ENCODE results near the gene MTG2. TPM values are rescaled to one million over a fixed set of nuclear protein-coding genes. Genes with fewer than 3 reads are reported as not detected.

The MTG2 gene
- polyA plus RNA-seq, 2 donors: 19.4 to 25.4 TPM

DNA sequence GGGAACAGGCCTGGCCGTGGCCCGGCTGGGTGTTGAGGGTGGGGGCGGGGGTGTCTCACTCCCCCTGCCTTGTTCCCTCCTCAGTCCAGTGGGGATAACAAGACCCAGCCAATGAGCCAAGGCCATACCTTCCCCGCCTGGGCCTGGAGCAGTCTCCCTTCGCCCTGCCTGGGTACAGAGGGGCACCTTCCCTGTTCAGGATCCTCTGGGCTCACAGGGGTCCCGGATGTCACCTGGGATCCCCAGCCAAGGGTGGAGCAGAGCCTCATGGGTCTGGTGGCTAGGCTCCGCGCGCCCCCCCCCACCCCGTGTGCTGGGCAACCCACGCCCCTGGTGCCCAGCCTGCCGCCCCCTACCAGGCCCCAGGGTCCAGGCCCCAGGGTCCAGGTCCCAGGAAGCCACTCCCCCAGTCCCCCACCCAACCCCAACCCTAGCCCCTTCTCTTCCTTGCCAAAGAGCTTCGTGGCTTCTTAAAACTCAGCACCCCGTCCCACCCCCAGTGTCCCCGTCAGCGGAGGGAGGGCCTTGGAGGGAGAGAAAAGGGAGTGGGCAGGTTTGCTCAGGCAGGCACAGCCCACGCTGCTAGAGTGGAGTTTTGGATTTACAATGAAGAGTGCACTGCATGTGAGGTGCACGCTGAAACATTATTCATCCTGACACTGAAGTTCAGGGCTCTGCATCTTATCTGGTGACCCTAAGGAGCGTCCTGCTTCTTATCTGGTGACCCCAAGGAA is 25.4 kb downstream of the MTG2 start:
- Histone ChIP-seq H3K27me3 (ENCODE audit: control insufficient read depth in 1 of 2, insufficient read depth in 2 of 2, low read length in 2 of 2) (peaks cover 0 to 4% of the 10 kb centered on the region in 2 donors), H3K4me3 (ENCODE audit: low read depth in 1 of 2, low read length in 2 of 2) (no peak overlapping the region), H3K4me1 (ENCODE audit: control insufficient read depth in 2 of 2, insufficient read depth in 2 of 2, low read length in 1 of 2) (no peaks in the 10 kb centered on the region), H3K36me3 (ENCODE audit: control insufficient read depth in 2 of 2, insufficient read depth in 2 of 2, low read length in 1 of 2) (no peaks in the 10 kb centered on the region), H3K27ac (ENCODE audit: low read depth in 2 of 2, low read length in 1 of 2) (no peak overlapping the region), H3K9me3 (ENCODE audit: control insufficient read depth in 2 of 2, insufficient read depth in 1 of 2, low read depth in 1 of 2, low read length in 1 of 2) (peaks cover 0 to 2% of the 10 kb centered on the region in 2 donors)
- 54 to 64% methylated on average over 18 to 19 of the region's 19 CpGs for WGBS, 2 donors

GRCh38 chr20:62208795-62209755 is 26.2 kb downstream of the MTG2 start:
- Histone ChIP-seq H3K36me3 (ENCODE audit: control insufficient read depth in 2 of 2, insufficient read depth in 2 of 2, low read length in 1 of 2) (no peaks in the 10 kb centered on the region), H3K4me3 (ENCODE audit: low read depth in 1 of 2, low read length in 2 of 2) (no peak overlapping the region), H3K9me3 (ENCODE audit: control insufficient read depth in 2 of 2, insufficient read depth in 1 of 2, low read depth in 1 of 2, low read length in 1 of 2) (peaks cover 0 to 2% of the 10 kb centered on the region in 2 donors), H3K4me1 (ENCODE audit: control insufficient read depth in 2 of 2, insufficient read depth in 2 of 2, low read length in 1 of 2) (no peaks in the 10 kb centered on the region), H3K27me3 (ENCODE audit: control insufficient read depth in 1 of 2, insufficient read depth in 2 of 2, low read length in 2 of 2) (peaks cover 0 to 4% of the 10 kb centered on the region in 2 donors), H3K27ac (ENCODE audit: low read depth in 2 of 2, low read length in 1 of 2) (no peak overlapping the region)
- WGBS, 2 donors: 24 to 27% methylated on average over 27 of the region's 27 CpGs

- Histone ChIP-seq H3K36me3 (ENCODE audit: control insufficient read depth in 2 of 2, insufficient read depth in 2 of 2, low read length in 1 of 2) (no peaks in the 10 kb centered on the region), H3K27me3 (ENCODE audit: control insufficient read depth in 1 of 2, insufficient read depth in 2 of 2, low read length in 2 of 2) (peaks cover 2 to 4% of the 10 kb centered on the region in 2 donors), H3K4me1 (ENCODE audit: control insufficient read depth in 2 of 2, insufficient read depth in 2 of 2, low read length in 1 of 2) (no peaks in the 10 kb centered on the region), H3K27ac (ENCODE audit: low read depth in 2 of 2, low read length in 1 of 2) (no peak overlapping the region), H3K9me3 (ENCODE audit: control insufficient read depth in 2 of 2, insufficient read depth in 1 of 2, low read depth in 1 of 2, low read length in 1 of 2) (peaks cover 0 to 2% of the 10 kb centered on the region in 2 donors), H3K4me3 (ENCODE audit: low read depth in 1 of 2, low read length in 2 of 2) (no peak overlapping the region)
- WGBS, 2 donors: 52 to 60% methylated on average over 17 of the region's 17 CpGs
These were observed 27.1 kb downstream of the MTG2 start for GRCh38 chr20:62209850-62210495.

DNA sequence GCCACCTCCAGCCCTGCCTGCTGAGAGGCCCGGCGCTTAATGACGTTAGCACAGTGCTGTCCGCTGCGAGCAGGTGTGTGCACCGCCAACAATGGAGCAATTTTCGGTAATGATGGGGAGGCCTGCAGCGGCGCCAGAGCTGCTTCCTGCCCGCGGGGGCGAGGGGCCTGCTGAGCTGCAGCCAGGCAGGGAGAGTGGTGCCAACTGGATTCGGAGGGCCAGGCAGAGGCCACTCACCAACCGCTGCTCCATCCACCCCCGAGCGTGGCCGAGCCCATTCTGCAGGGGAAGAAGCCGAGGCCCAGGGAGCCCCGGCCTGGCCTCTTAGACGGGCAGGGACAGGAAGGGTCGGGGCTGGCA is 27.6 kb downstream of the MTG2 start:
- WGBS, 2 donors: 52 to 60% methylated on average over 21 of the region's 21 CpGs
- Histone ChIP-seq H3K27me3 (ENCODE audit: control insufficient read depth in 1 of 2, insufficient read depth in 2 of 2, low read length in 2 of 2) (peaks cover 2 to 4% of the 10 kb centered on the region in 2 donors), H3K36me3 (ENCODE audit: control insufficient read depth in 2 of 2, insufficient read depth in 2 of 2, low read length in 1 of 2) (no peaks in the 10 kb centered on the region), H3K4me3 (ENCODE audit: low read depth in 1 of 2, low read length in 2 of 2) (no peak overlapping the region), H3K4me1 (ENCODE audit: control insufficient read depth in 2 of 2, insufficient read depth in 2 of 2, low read length in 1 of 2) (no peaks in the 10 kb centered on the region), H3K27ac (ENCODE audit: low read depth in 2 of 2, low read length in 1 of 2) (no peak overlapping the region), H3K9me3 (ENCODE audit: control insufficient read depth in 2 of 2, insufficient read depth in 1 of 2, low read depth in 1 of 2, low read length in 1 of 2) (peaks cover 0 to 2% of the 10 kb centered on the region in 2 donors)

DNA sequence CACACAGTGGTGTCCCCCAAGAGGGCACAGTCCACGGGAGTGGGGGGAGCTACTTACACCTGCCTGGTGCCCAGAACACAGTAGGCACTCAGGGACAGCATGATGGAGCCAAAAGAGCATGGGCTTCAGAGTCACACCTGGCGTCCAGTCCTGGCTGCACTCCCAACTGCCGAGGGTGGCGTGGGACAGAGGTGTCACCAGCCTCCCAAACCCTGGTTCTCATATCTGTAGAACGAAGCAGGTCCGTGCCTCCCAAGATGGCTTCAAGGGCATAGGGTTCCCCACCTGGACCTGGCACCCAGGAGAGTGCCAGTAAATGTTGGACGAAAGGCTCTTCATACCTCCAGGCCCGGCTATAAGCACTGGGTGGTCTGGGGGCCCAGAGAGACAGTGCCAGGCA is 28.4 kb downstream of the MTG2 start:
- no peak overlapping the region for H3K4me3 ChIP-seq (ENCODE audit: low read depth in 1 of 2, low read length in 2 of 2)
- no peak overlapping the region for H3K27ac ChIP-seq (ENCODE audit: low read depth in 2 of 2, low read length in 1 of 2)
- H3K4me1 ChIP-seq (ENCODE audit: control insufficient read depth in 2 of 2, insufficient read depth in 2 of 2, low read length in 1 of 2): no peaks in the 10 kb centered on the region
- 76 to 77% methylated on average over 8 of the region's 8 CpGs for WGBS, 2 donors
- no peaks in the 10 kb centered on the region for H3K36me3 ChIP-seq (ENCODE audit: control insufficient read depth in 2 of 2, insufficient read depth in 2 of 2, low read length in 1 of 2)
- H3K9me3 ChIP-seq (ENCODE audit: control insufficient read depth in 2 of 2, insufficient read depth in 1 of 2, low read depth in 1 of 2, low read length in 1 of 2): peaks cover 0 to 2% of the 10 kb centered on the region in 2 donors
- peaks cover 4% of the 10 kb centered on the region in 2 donors for H3K27me3 ChIP-seq (ENCODE audit: control insufficient read depth in 1 of 2, insufficient read depth in 2 of 2, low read length in 2 of 2)

- Histone ChIP-seq H3K9me3 (ENCODE audit: control insufficient read depth in 2 of 2, insufficient read depth in 1 of 2, low read depth in 1 of 2, low read length in 1 of 2) (peaks cover 0 to 2% of the 10 kb centered on the region in 2 donors), H3K4me1 (ENCODE audit: control insufficient read depth in 2 of 2, insufficient read depth in 2 of 2, low read length in 1 of 2) (no peaks in the 10 kb centered on the region), H3K4me3 (ENCODE audit: low read depth in 1 of 2, low read length in 2 of 2) (no peak overlapping the region), H3K27me3 (ENCODE audit: control insufficient read depth in 1 of 2, insufficient read depth in 2 of 2, low read length in 2 of 2) (peaks cover 4% of the 10 kb centered on the region in 2 donors), H3K27ac (ENCODE audit: low read depth in 2 of 2, low read length in 1 of 2) (no peak overlapping the region), H3K36me3 (ENCODE audit: control insufficient read depth in 2 of 2, insufficient read depth in 2 of 2, low read length in 1 of 2) (no peaks in the 10 kb centered on the region)
- 64 to 65% methylated on average over 9 of the region's 9 CpGs for WGBS, 2 donors
These were observed 29.0 kb downstream of the MTG2 start for GRCh38 chr20:62211769-62212288.

GRCh38 chr20:62212299-62212698 is 29.5 kb downstream of the MTG2 start:
- no peak overlapping the region for H3K4me3 ChIP-seq (ENCODE audit: low read depth in 1 of 2, low read length in 2 of 2)
- WGBS, 2 donors: 25 to 32% methylated on average over 10 of the region's 10 CpGs
- H3K4me1 ChIP-seq (ENCODE audit: control insufficient read depth in 2 of 2, insufficient read depth in 2 of 2, low read length in 1 of 2): no peaks in the 10 kb centered on the region
- H3K9me3 ChIP-seq (ENCODE audit: control insufficient read depth in 2 of 2, insufficient read depth in 1 of 2, low read depth in 1 of 2, low read length in 1 of 2): peaks cover 0 to 2% of the 10 kb centered on the region in 2 donors
- no peak overlapping the region for H3K27ac ChIP-seq (ENCODE audit: low read depth in 2 of 2, low read length in 1 of 2)
- H3K36me3 ChIP-seq (ENCODE audit: control insufficient read depth in 2 of 2, insufficient read depth in 2 of 2, low read length in 1 of 2): no peaks in the 10 kb centered on the region
- H3K27me3 ChIP-seq (ENCODE audit: control insufficient read depth in 1 of 2, insufficient read depth in 2 of 2, low read length in 2 of 2): peaks cover 4% of the 10 kb centered on the region in 2 donors

DNA sequence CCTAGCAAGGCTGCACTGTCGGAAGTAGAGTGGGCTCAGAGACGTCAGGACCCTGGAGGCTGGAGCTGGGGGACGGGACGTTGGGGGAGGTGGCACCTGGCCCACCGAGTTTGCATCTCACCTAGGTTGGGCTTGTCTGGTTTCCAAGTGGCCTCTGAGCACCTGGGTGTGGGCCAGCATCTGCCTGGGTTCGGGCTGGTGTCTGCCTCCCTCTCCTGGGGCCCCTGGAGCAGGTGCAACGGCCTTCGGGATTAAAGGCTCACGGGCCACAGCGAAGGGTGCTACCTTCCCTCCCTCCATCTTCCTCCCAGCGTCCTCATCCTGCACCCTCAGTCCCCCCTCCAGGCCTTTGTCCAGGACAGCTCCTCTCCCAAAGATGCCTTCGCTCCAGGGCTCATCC is 31.2 kb downstream of the MTG2 start:
- H3K36me3 ChIP-seq (ENCODE audit: control insufficient read depth in 2 of 2, insufficient read depth in 2 of 2, low read length in 1 of 2): no peaks in the 10 kb centered on the region
- H3K4me3 ChIP-seq (ENCODE audit: low read depth in 1 of 2, low read length in 2 of 2): no peak overlapping the region
- H3K27me3 ChIP-seq (ENCODE audit: control insufficient read depth in 1 of 2, insufficient read depth in 2 of 2, low read length in 2 of 2): peaks cover 4 to 14% of the 10 kb centered on the region in 2 donors
- H3K9me3 ChIP-seq (ENCODE audit: control insufficient read depth in 2 of 2, insufficient read depth in 1 of 2, low read depth in 1 of 2, low read length in 1 of 2): peaks cover 0 to 2% of the 10 kb centered on the region in 2 donors
- no peaks in the 10 kb centered on the region for H3K4me1 ChIP-seq (ENCODE audit: control insufficient read depth in 2 of 2, insufficient read depth in 2 of 2, low read length in 1 of 2)
- H3K27ac ChIP-seq (ENCODE audit: low read depth in 2 of 2, low read length in 1 of 2): no peak overlapping the region
- WGBS, 2 donors: 37 to 43% methylated on average over 11 to 12 of the region's 12 CpGs

All from esophagus (tissue), 2 donors.